Measurements from ENCODE around the gene IFITM5. TPM values are rescaled to one million over a fixed set of nuclear protein-coding genes. Genes with fewer than 3 reads are reported as not detected.

The IFITM5 gene
- total and polyA plus RNA-seq, 8 donors, result 0.18 to 0.91 (median 0.57) TPM; not detected in 4

GRCh38 chr11:297051-297585 is 2.2 kb downstream of the IFITM5 start:
- H3K9me3 ChIP-seq, result no peaks in the 10 kb centered on the region
- peaks cover 0 to 16% of the 10 kb centered on the region in 2 donors for H3K4me1 ChIP-seq
- H3K27ac ChIP-seq, result no peak overlapping the region
- no peak for TF ChIP-seq CTCF (IDR thresholded peaks at IDR 0.05)
- peaks cover 0 to 37% of the 10 kb centered on the region in 2 donors for H3K36me3 ChIP-seq
- ATAC-seq (no peak), DNase-seq (peak in 2 of 4 donors; percentile 26 to 74)
- no peak overlapping the region for H3K4me3 ChIP-seq
- intact Hi-C loops (cut with DNase I), result no loop called here
- H3K27me3 ChIP-seq, result peaks cover 7 to 55% of the 10 kb centered on the region in 2 donors

GRCh38 chr11:296171-297050 is 2.9 kb downstream of the IFITM5 start:
- H3K9me3 ChIP-seq, result no peaks in the 10 kb centered on the region
- no peak overlapping the region for H3K27ac ChIP-seq
- no peak for TF ChIP-seq CTCF (IDR thresholded peaks at IDR 0.05)
- intact Hi-C loops (cut with DNase I), result no loop called here
- no peak for ATAC-seq
- peaks cover 7 to 55% of the 10 kb centered on the region in 2 donors for H3K27me3 ChIP-seq
- H3K4me3 ChIP-seq, result no peak overlapping the region
- H3K36me3 ChIP-seq, result peaks cover 0 to 44% of the 10 kb centered on the region in 2 donors
- DNase-seq, result peak in 2 of 4 donors; percentile 27 to 73
- peaks cover 0 to 16% of the 10 kb centered on the region in 2 donors for H3K4me1 ChIP-seq

- Histone ChIP-seq H3K4me1 (peaks cover 0 to 18% of the 10 kb centered on the region in 2 donors), H3K36me3 (peaks cover 0 to 52% of the 10 kb centered on the region in 2 donors), H3K4me3 (no peak overlapping the region), H3K9me3 (no peaks in the 10 kb centered on the region), H3K27ac (no peak overlapping the region), H3K27me3 (peaks cover 7 to 48% of the 10 kb centered on the region in 2 donors)
- intact Hi-C loops (cut with DNase I), result no loop called here
- no peak for ATAC-seq
- DNase-seq, result peak in 1 of 4 donors; percentile 64
- no peak for TF ChIP-seq CTCF (IDR thresholded peaks at IDR 0.05)
These were observed 3.8 kb downstream of the IFITM5 start for GRCh38 chr11:295351-296170.

GRCh38 chr11:294780-295179 is 4.5 kb downstream of the IFITM5 start:
- H3K4me3 ChIP-seq, result no peak overlapping the region
- peaks cover 0 to 52% of the 10 kb centered on the region in 2 donors for H3K36me3 ChIP-seq
- no peak for TF ChIP-seq CTCF (IDR thresholded peaks at IDR 0.05)
- H3K4me1 ChIP-seq, result peaks cover 3 to 21% of the 10 kb centered on the region in 2 donors
- intact Hi-C loops (cut with DNase I), result no loop called here
- DNase-seq (peak in 2 of 4 donors; percentile 19 to 72), ATAC-seq (no peak)
- H3K9me3 ChIP-seq, result no peaks in the 10 kb centered on the region
- peaks cover 2 to 40% of the 10 kb centered on the region in 2 donors for H3K27me3 ChIP-seq
- no peak overlapping the region for H3K27ac ChIP-seq

All from left lung (tissue), 10 donors.